ENCODE measurements around the gene OR5M11.
"Not testable (repeated sequence)": the region's sequence is repeated elsewhere in the genome, so short reads cannot be mapped to it uniquely, and the experiment has no call there.

OR5M11 gene

GRCh38 chr11:56543157-56543556 lies at the start of gene OR5M11:
TSS of gene OR5M11 (minus strand) at chr11:56543257. CDS start at chr11:56543257, 0 bp downstream.
- no peak for DNase-seq (ENCODE audit: low read depth)

DNA sequence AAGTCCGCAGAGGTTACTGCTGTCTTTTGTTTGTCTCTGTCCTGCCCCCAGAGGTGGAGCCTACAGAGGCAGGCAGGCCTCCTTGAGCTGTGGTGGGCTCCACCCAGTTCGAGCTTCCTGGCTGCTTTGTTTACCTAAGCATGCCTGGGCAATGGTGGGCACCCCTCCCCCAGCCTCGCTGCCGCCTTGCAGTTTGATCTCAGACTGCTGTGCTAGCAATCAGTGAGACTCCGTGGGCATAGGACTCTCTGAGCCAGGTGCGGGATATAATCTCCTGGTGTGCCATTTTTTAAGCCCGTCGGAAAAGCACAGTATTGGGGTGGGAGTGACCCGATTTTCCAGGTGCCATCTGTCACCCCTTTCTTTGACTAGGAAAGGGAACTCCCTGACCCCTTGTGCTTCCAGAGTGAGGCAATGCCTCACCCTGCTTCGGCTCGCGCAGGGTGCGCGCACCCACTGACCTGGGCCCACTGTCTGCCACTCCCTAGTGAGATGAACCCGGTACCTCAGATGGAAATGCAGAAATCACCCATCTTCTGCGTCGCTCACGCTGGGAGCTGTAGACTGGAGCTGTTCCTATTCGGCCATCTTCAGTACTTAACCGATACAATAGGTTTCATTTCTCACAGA lies 49.1 kb upstream of the OR5M11 start:
- DNase-seq (ENCODE audit: low read depth); H3K4me3 ChIP-seq (ENCODE audit: low read length): not testable (repeated sequence)

More at GRCh38 chr11:56543157-56543556, at the start of gene OR5M11:
- TF ChIP-seq, protein P1, sequence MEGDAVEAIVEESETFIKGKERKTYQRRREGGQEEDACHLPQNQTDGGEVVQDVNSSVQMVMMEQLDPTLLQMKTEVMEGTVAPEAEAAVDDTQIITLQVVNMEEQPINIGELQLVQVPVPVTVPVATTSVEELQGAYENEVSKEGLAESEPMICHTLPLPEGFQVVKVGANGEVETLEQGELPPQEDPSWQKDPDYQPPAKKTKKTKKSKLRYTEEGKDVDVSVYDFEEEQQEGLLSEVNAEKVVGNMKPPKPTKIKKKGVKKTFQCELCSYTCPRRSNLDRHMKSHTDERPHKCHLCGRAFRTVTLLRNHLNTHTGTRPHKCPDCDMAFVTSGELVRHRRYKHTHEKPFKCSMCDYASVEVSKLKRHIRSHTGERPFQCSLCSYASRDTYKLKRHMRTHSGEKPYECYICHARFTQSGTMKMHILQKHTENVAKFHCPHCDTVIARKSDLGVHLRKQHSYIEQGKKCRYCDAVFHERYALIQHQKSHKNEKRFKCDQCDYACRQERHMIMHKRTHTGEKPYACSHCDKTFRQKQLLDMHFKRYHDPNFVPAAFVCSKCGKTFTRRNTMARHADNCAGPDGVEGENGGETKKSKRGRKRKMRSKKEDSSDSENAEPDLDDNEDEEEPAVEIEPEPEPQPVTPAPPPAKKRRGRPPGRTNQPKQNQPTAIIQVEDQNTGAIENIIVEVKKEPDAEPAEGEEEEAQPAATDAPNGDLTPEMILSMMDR (IDR thresholded peaks at IDR 0.05; ENCODE audit: insufficient read depth, low read depth, low read length, missing control alignments), result no peak
- H3K4me3 ChIP-seq (ENCODE audit: low read length), result no peak within 1 kb of the TSS

DNA sequence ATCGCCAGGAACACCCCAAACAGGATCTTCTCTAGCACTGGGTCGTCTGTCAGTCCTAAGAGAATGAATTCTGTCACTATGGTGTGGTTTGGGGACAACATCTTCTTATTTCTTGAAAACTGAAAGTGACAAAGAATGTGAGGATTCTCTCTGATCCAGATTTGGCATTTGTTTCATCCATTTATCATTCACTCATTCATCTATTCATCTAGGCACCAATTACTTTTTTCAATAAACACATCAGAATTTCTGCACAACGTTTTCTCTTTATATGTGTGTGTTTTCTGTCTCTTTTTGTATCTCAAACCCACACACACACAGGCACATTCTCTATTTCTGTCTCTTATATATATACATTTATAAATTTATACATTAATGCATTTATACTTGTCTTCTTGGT lies 34.6 kb upstream of the OR5M11 start, which contains the start of gene OR5M10:
TSS of gene OR5M10 (minus strand) at position 101 of the 400 bp plus-strand sequence. CDS start at position 101, 0 bp downstream.
- H3K4me3 ChIP-seq (ENCODE audit: low read length), result no peak within 1 kb of the TSS
- TF ChIP-seq, protein P1 (IDR thresholded peaks at IDR 0.05; ENCODE audit: insufficient read depth, low read depth, low read length, missing control alignments), result no peak
- no peak for DNase-seq (ENCODE audit: low read depth)

- H3K4me3 ChIP-seq (ENCODE audit: low read length), result no peak overlapping the region
- TF ChIP-seq, protein P1 (IDR thresholded peaks at IDR 0.05; ENCODE audit: insufficient read depth, low read depth, low read length, missing control alignments), result no peak
- DNase-seq (ENCODE audit: low read depth), result no peak
These were observed 15.5 kb upstream of the OR5M11 start for GRCh38 chr11:56558574-56558973.

DNA sequence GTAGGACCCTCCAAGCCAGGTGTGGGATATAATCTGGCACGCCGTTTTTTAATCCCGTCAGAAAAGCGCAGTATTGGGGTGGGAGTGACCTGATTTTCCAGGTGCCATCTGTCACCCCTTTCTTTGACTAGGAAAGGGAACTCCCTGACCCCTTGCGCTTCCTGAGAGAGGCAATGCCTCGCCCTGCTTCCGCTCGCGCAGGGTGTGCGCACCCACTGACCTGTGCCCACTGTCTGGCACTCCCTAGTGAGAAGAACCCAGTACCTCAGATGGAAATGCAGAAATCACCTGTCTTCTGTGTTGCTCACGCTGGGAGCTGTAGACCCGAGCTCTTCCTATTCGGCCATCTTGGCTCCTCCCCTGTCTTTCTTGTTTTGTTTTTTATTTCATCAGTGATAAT lies 11.6 kb upstream of the OR5M11 start:
- H3K4me3 ChIP-seq (ENCODE audit: low read length); DNase-seq (ENCODE audit: low read depth): not testable (repeated sequence)

DNA sequence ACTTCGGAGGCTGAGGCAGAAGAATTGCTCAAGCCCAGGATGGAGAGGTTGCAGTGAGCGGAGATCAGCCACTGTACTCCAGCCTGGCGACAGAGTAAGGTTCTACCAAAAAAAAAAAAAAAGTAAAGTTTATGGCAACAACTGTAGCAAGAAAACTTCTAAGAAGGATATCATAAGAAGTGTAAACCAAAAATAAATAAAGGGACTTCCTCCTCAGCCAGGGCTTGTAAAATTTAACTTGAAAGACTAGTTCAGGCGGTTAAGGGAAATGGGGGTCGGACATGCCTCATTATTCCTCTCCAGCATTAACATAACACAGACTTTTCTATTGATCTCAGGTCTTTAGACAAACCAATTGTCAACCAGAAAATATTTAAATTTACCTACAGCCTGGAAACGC lies 2.5 kb upstream of the OR5M11 start:
- no peak for DNase-seq (ENCODE audit: low read depth)
- H3K4me3 ChIP-seq (ENCODE audit: low read length), result no peak overlapping the region
- TF ChIP-seq, protein P1 (IDR thresholded peaks at IDR 0.05; ENCODE audit: insufficient read depth, low read depth, low read length, missing control alignments), result no peak

DNA sequence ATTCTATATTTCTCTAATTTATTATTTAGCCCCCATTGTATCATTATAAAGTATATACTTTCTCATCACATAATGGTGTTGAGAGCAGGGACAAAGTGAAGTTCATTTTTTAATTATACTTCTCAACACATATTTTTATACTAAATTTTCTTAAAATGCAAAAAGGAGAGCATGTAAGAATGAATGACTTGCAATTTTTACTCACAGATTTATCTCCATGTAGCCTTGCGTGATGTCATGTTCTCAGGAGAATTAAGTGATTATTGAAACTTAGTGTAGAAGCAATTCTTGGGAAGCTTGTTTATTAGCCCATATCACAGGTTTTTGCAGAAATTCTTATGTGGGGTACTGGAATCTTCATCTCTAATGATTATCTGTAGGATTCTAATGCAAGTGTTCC lies 682 bp upstream of the OR5M11 start:
- no peak for DNase-seq (ENCODE audit: low read depth)
- no peak overlapping the region for H3K4me3 ChIP-seq (ENCODE audit: low read length)
- TF ChIP-seq, protein P1 (IDR thresholded peaks at IDR 0.05; ENCODE audit: insufficient read depth, low read depth, low read length, missing control alignments), result no peak

DNA sequence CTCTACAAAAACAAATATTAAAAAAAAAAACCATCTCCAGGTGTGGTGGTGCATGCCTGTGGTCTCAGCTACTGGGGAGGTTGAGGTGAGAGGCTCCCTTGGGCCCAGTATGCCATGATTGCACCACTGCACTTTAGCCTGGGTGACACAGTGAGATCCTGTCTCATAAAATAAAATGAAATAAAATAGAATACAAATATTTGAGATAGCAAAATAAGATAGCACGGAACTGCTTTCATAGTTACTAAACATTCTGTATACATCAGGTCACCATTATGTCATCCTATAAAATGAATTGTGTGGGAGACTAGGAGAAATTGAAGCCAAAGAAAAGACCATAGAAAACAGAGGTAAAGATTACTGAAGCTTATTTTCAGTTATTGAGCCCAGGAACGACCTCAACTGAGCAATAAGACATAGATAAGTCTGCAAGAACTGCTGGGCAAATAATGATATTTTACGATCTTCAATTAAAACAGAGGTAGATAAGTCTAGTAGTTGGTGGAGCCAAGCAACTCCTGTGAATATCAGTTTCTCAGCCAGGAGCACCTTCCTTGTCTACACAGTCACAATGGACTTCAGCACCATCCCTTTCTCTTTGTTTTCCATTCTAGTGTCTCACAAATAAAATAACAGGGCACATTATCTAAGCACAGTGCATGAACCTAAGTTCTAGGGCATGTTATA lies 9.9 kb downstream of the OR5M11 start:
- H3K4me3 ChIP-seq (ENCODE audit: low read length), result no peak overlapping the region
- no peak for DNase-seq (ENCODE audit: low read depth)
- TF ChIP-seq, protein P1 (IDR thresholded peaks at IDR 0.05; ENCODE audit: insufficient read depth, low read depth, low read length, missing control alignments), result no peak
